ENCODE measurements around the gene ACTRT2. TPM values are rescaled to one million over a fixed set of nuclear protein-coding genes. Genes with fewer than 3 reads are reported as not detected.

The ACTRT2 gene
- total RNA-seq, 1 donor from 2014 or later, result not detected

- FAIRE-seq (no peak), DNase-seq (ENCODE audit: low read depth) (no peak)
- Histone ChIP-seq H3K27me3 (ENCODE audit: control insufficient read depth, insufficient read depth, low read length) (no peaks in the 10 kb centered on the region), H3K36me3 (ENCODE audit: control insufficient read depth, insufficient read depth, low read length) (no peaks in the 10 kb centered on the region), H3K4me3 (ENCODE audit: low read depth, low read length) (no peak overlapping the region)
- no peak for TF ChIP-seq CTCF (IDR thresholded peaks at IDR 0.05; ENCODE audit: insufficient read depth, low read length, severe bottlenecking)
These were observed 31.3 kb upstream of the ACTRT2 start for GRCh38 chr1:2989976-2990375.

- no peak for TF ChIP-seq CTCF (IDR thresholded peaks at IDR 0.05; ENCODE audit: insufficient read depth, low read length, severe bottlenecking)
- no peaks in the 10 kb centered on the region for H3K36me3 ChIP-seq (ENCODE audit: control insufficient read depth, insufficient read depth, low read length)
- no peak for DNase-seq (ENCODE audit: low read depth)
- H3K27me3 ChIP-seq (ENCODE audit: control insufficient read depth, insufficient read depth, low read length), result no peaks in the 10 kb centered on the region
- no peak overlapping the region for H3K4me3 ChIP-seq (ENCODE audit: low read depth, low read length)
- peak; percentile 18 for FAIRE-seq
These were observed 30.7 kb upstream of the ACTRT2 start for GRCh38 chr1:2990376-2991115.

GRCh38 chr1:2991753-2992495 lies 29.3 kb upstream of the ACTRT2 start:
- FAIRE-seq (no peak), DNase-seq (ENCODE audit: low read depth) (no peak)
- Histone ChIP-seq H3K4me3 (ENCODE audit: low read depth, low read length) (no peak overlapping the region), H3K36me3 (ENCODE audit: control insufficient read depth, insufficient read depth, low read length) (no peaks in the 10 kb centered on the region), H3K27me3 (ENCODE audit: control insufficient read depth, insufficient read depth, low read length) (no peaks in the 10 kb centered on the region)
- TF ChIP-seq CTCF (IDR thresholded peaks at IDR 0.05; ENCODE audit: insufficient read depth, low read length, severe bottlenecking), result no peak

- Histone ChIP-seq H3K4me3 (ENCODE audit: low read depth, low read length) (no peak overlapping the region), H3K36me3 (ENCODE audit: control insufficient read depth, insufficient read depth, low read length) (no peaks in the 10 kb centered on the region), H3K27me3 (ENCODE audit: control insufficient read depth, insufficient read depth, low read length) (no peaks in the 10 kb centered on the region)
- FAIRE-seq (no peak), DNase-seq (ENCODE audit: low read depth) (no peak)
- TF ChIP-seq CTCF (IDR thresholded peaks at IDR 0.05; ENCODE audit: insufficient read depth, low read length, severe bottlenecking), result no peak
These were observed 22.7 kb upstream of the ACTRT2 start for GRCh38 chr1:2998503-2999100.

- no peak for TF ChIP-seq CTCF (IDR thresholded peaks at IDR 0.05; ENCODE audit: insufficient read depth, low read length, severe bottlenecking)
- no peak for DNase-seq (ENCODE audit: low read depth)
- H3K27me3 ChIP-seq (ENCODE audit: control insufficient read depth, insufficient read depth, low read length), result no peaks in the 10 kb centered on the region
- H3K36me3 ChIP-seq (ENCODE audit: control insufficient read depth, insufficient read depth, low read length), result no peaks in the 10 kb centered on the region
- no peak overlapping the region for H3K4me3 ChIP-seq (ENCODE audit: low read depth, low read length)
- no peak for FAIRE-seq
These were observed 22.1 kb upstream of the ACTRT2 start for GRCh38 chr1:2999138-2999537.

All from bronchial epithelial cell (primary cell).